Duodenal mucosa (tissue), 2 donors: ENCODE measurements around the gene RIMBP2.

Experiments used
- H3K27ac ChIP-seq: one replicate; pipeline ENCODE4 v1.7.0; 2013; ENCODE audit warnings: low read depth, low read length
- H3K27me3 ChIP-seq, 2 donors: one replicate each; pipeline ENCODE4 v1.7.0; 2013; ENCODE audit warnings: low read length in 2 of 2, control low read depth in 1 of 2; ENCODE audit not compliant: insufficient read depth in 2 of 2, control insufficient read depth in 1 of 2
- H3K36me3 ChIP-seq, 2 donors: one replicate each; pipeline ENCODE4 v1.7.0; 2013; ENCODE audit warnings: low read length in 2 of 2, control low read depth in 1 of 2; ENCODE audit not compliant: insufficient read depth in 2 of 2, control insufficient read depth in 1 of 2
- H3K4me1 ChIP-seq, 2 donors: one replicate each; pipeline ENCODE4 v1.7.0; 2013; ENCODE audit warnings: low read length in 2 of 2, control low read depth in 1 of 2; ENCODE audit not compliant: insufficient read depth in 2 of 2, control insufficient read depth in 1 of 2
- H3K4me3 ChIP-seq, 2 donors: one replicate each; pipeline ENCODE4 v1.7.0; 2013; ENCODE audit warnings: low read length in 2 of 2, low read depth in 1 of 2
- H3K9ac ChIP-seq, 2 donors: one replicate each; pipeline ENCODE4 v1.7.0; 2013; ENCODE audit warnings: low read length in 2 of 2, low read depth in 1 of 2
- H3K9me3 ChIP-seq, 2 donors: one replicate each; pipeline ENCODE4 v1.7.0; 2013; ENCODE audit warnings: low read length in 2 of 2, control low read depth in 1 of 2; ENCODE audit not compliant: control insufficient read depth in 1 of 2

RIMBP2 gene

GRCh38 chr12:130707571-130707891 lies 8.6 kb downstream of the RIMBP2 start:
- H3K4me1 ChIP-seq = no peaks in the 10 kb centered on the region
- H3K9ac ChIP-seq = no peak overlapping the region
- H3K9me3 ChIP-seq = no peaks in the 10 kb centered on the region
- H3K27ac ChIP-seq = no peak overlapping the region
- H3K27me3 ChIP-seq = no peaks in the 10 kb centered on the region
- H3K36me3 ChIP-seq = no peaks in the 10 kb centered on the region
- no peak overlapping the region for H3K4me3 ChIP-seq

- H3K36me3 ChIP-seq = no peaks in the 10 kb centered on the region
- H3K27me3 ChIP-seq = no peaks in the 10 kb centered on the region
- no peak overlapping the region for H3K4me3 ChIP-seq
- H3K27ac ChIP-seq = no peak overlapping the region
- H3K4me1 ChIP-seq = no peaks in the 10 kb centered on the region
- H3K9ac ChIP-seq = no peak overlapping the region
- H3K9me3 ChIP-seq = no peaks in the 10 kb centered on the region
These were observed 9.1 kb downstream of the RIMBP2 start for GRCh38 chr12:130706885-130707570.

- Histone ChIP-seq H3K9me3 (no peaks in the 10 kb centered on the region), H3K27me3 (no peaks in the 10 kb centered on the region), H3K4me1 (no peaks in the 10 kb centered on the region), H3K9ac (no peak overlapping the region), H3K4me3 (no peak overlapping the region), H3K36me3 (no peaks in the 10 kb centered on the region), H3K27ac (no peak overlapping the region)
These were observed 9.8 kb downstream of the RIMBP2 start for GRCh38 chr12:130706311-130706710.

GRCh38 chr12:130705178-130705822 lies 10.8 kb downstream of the RIMBP2 start:
- H3K27me3 ChIP-seq = no peaks in the 10 kb centered on the region
- no peaks in the 10 kb centered on the region for H3K36me3 ChIP-seq
- no peaks in the 10 kb centered on the region for H3K4me1 ChIP-seq
- H3K9me3 ChIP-seq = no peaks in the 10 kb centered on the region
- no peak overlapping the region for H3K4me3 ChIP-seq
- no peak overlapping the region for H3K9ac ChIP-seq
- no peak overlapping the region for H3K27ac ChIP-seq

GRCh38 chr12:130704606-130705005 lies 11.5 kb downstream of the RIMBP2 start:
- H3K4me1 ChIP-seq = no peaks in the 10 kb centered on the region
- no peaks in the 10 kb centered on the region for H3K27me3 ChIP-seq
- H3K36me3 ChIP-seq = no peaks in the 10 kb centered on the region
- no peak overlapping the region for H3K27ac ChIP-seq
- H3K9ac ChIP-seq = no peak overlapping the region
- no peaks in the 10 kb centered on the region for H3K9me3 ChIP-seq
- H3K4me3 ChIP-seq = no peak overlapping the region

- Histone ChIP-seq H3K9ac (no peak overlapping the region), H3K4me3 (no peak overlapping the region), H3K27ac (no peak overlapping the region), H3K36me3 (no peaks in the 10 kb centered on the region), H3K4me1 (no peaks in the 10 kb centered on the region), H3K9me3 (no peaks in the 10 kb centered on the region), H3K27me3 (no peaks in the 10 kb centered on the region)
These were observed 12.2 kb downstream of the RIMBP2 start for GRCh38 chr12:130703733-130704375.

GRCh38 chr12:130702966-130703732 lies 12.9 kb downstream of the RIMBP2 start:
- Histone ChIP-seq H3K9me3 (no peaks in the 10 kb centered on the region), H3K27me3 (no peaks in the 10 kb centered on the region), H3K4me1 (no peaks in the 10 kb centered on the region), H3K36me3 (no peaks in the 10 kb centered on the region), H3K4me3 (no peak overlapping the region), H3K9ac (no peak overlapping the region), H3K27ac (no peak overlapping the region)

- no peaks in the 10 kb centered on the region for H3K27me3 ChIP-seq
- H3K27ac ChIP-seq = no peak overlapping the region
- no peak overlapping the region for H3K9ac ChIP-seq
- H3K4me3 ChIP-seq = no peak overlapping the region
- no peaks in the 10 kb centered on the region for H3K4me1 ChIP-seq
- no peaks in the 10 kb centered on the region for H3K9me3 ChIP-seq
- no peaks in the 10 kb centered on the region for H3K36me3 ChIP-seq
These were observed 14.7 kb downstream of the RIMBP2 start for GRCh38 chr12:130701402-130701744.

GRCh38 chr12:130700492-130701401 lies 15.4 kb downstream of the RIMBP2 start:
- Histone ChIP-seq H3K27me3 (no peaks in the 10 kb centered on the region), H3K4me1 (no peaks in the 10 kb centered on the region), H3K4me3 (no peak overlapping the region), H3K9me3 (no peaks in the 10 kb centered on the region), H3K9ac (no peak overlapping the region), H3K36me3 (no peaks in the 10 kb centered on the region), H3K27ac (no peak overlapping the region)
